GM19452 (cell line): Measurements from ENCODE around the gene LRP1.
"Not testable (repeated sequence)": the region's sequence is repeated elsewhere in the genome, so short reads cannot be mapped to it uniquely, and the experiment has no call there.

Experiments used
- ATAC-seq: cut with Tn5 transposase; IDR thresholded peaks from one replicate; pipeline ENCODE4 v1.9.1; 2021; ENCODE audit not compliant: unreplicated experiment

The LRP1 gene

DNA sequence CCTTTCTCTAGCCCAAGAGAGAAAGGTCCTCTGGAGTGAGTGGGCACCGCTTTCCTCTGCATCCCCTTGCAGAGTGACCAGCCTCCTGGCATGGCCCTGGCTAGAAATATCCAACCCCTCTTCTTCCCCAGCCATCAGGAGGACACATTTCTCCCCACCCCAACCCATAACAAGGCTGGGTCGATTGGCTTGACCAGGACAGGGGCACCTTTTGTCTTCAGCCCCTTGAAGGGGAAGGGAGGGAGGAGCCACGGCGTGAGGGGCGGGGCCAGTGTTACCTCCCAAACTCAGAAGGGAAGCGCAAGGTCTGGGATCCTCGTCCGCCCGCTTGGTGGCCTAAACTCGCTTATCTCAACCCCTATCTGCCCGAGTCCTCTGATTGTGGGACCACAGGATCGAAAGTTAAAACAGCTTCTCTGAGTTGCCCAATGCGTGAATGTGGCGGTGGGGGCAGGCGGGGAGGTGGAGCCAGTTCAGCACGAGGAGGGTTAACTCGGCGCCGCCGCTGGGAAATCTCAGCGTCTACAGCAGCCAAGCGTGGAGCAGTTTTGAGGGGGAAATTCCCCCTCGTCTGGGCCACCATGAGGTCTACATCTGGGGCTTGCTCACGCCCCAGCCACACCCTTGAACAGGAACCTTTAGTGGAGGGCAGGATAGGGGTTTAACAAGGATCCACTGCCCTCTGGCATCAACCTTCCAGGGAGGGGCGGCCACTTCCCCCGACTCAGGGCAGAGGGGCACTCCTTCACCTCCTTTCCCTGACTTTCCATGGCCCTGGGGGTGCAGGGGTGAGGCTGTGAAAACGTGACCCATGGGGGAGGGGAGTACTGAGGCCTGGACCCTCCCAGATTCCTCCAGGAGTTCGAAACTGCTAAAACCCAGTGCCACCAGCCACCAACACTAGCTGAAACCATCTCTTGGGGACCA is 17.9 kb upstream of the LRP1 start:
- ATAC-seq: peak; percentile 58

DNA sequence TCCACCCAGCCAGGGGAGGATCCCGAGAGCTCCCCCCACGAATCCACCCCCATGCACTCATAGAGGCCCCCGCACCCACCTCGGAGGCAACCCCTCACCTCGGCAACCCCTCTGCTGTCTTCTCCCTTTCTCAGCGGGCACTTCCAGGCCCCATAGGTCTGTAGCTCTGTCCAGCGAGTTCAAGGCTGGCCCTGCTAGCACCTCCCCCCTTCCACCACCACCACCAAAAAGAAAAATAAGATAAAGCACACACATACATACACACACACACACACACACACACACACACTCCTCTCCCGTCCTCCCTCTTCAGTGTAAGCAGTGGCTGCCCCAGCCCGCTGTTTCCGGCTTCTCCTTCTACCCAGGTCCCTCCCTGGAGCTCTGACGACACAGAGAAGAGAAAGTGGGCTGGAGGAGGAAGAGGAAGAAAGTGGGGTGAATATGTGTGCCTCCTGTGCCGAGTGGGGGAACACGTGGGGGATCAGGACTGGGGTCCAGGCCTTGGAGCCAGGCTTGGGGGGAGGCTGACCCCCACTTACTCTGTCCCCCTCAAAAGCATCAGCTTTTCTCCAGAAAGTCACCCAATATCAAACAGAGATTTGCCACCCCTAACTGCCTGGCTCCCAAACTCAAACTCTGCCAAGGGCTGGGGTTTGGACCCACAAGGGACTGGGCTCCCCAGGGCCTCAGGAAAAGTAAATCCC is 17.1 kb upstream of the LRP1 start, which contains the start of gene STAT6:
TSS of gene STAT6 (minus strand) at position 332 of the 704 bp plus-strand sequence. CDS start 3,084 bp downstream, outside the sequence.
- peak; percentile 42 for ATAC-seq

DNA sequence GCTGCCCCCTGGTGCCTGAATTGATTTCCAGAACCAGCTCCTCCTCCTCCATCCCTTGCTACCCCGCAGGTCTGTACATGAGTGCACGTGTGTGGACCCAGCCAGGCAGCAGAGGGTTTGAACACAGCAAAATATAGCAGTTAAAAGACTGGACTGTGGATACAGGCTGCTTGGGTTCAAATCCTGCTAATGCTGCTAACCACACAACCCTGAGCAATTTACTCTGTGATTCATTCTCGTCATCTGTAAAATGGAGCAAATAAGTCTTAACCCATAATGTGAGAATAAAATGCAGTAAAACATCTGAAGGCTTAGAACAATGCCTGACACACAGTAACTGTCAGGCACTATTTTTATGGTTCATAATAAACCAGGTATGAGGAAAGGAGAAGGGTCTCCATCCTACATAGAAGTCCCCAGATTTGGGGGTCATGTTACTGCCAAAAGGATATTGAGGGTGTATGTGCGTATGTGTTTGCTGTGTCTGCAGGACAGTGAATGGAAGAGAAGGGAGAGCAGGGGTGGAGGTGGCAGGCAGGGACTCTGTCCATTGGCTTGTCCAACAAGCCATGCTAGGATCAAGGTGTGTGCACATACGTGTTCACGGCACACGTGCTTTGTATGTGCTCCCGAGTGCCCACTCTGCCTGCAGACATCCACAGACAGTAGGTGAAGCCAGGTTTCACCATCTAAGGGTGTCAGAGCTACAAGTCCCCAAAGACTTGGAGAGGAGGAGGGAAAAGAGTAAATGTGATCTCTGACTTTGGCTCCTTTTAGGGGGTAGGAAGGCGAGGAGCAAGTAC is 15.6 kb upstream of the LRP1 start:
- no peak for ATAC-seq

DNA sequence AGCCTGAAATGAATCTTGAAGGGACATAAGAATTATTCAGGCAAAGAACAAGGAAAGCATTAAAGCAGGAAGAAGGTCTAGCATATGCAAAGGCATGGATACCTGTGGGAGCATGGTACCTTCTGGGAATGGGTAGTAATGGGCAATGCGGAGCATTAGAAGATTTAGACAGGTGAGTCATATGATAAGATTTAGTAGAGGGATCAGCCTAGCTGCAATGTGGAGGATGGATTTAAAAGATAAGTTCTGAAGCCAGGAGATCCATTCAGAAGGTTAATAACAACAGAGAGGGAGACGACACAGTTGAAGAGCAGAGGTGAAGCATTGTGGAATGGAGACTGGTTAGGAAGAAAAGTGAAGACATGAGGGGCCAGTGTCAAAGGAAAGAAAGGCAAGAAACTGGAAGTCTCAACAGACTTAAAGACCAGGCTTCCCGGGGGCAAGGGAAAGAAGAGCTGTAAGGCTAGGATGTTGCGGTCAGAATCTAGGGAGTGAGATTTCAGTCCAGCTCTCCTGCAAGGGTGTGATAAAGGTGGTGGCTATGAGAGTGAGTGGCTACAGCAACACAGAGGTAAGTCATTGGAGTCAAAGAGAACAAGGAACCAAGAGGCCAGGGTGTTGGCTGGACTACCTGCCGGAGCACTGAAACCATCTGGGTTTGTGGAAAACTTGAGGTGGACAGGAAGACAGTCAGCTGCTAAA is 11.6 kb upstream of the LRP1 start:
- no peak for ATAC-seq

DNA sequence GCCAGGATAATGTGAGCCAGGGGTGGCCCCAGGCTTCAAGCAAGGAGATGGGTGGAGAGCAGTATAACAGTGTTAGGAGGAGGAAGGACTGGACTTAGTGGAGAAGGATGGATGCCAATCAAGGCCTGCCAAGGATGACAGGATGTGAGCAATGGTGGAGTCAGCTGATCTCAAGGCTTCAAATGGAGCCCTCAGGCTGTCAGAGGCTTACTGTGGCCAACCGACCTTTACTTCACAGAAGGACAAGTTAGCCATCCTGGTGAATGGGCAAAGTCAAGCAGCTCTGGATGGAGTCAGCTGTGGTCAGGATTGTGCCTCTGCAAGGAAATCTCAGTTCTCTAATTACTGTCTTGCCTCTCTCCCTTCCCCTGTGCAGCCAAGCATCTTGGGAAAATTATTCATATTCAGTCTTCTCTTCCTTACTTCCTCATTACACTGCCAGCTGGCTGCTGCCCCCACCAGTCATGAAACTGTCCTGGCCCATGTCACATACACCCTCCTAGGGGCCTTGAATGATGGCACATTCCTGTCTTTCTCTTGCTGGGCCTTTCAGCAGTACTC is 9.5 kb upstream of the LRP1 start:
- ATAC-seq: no peak

DNA sequence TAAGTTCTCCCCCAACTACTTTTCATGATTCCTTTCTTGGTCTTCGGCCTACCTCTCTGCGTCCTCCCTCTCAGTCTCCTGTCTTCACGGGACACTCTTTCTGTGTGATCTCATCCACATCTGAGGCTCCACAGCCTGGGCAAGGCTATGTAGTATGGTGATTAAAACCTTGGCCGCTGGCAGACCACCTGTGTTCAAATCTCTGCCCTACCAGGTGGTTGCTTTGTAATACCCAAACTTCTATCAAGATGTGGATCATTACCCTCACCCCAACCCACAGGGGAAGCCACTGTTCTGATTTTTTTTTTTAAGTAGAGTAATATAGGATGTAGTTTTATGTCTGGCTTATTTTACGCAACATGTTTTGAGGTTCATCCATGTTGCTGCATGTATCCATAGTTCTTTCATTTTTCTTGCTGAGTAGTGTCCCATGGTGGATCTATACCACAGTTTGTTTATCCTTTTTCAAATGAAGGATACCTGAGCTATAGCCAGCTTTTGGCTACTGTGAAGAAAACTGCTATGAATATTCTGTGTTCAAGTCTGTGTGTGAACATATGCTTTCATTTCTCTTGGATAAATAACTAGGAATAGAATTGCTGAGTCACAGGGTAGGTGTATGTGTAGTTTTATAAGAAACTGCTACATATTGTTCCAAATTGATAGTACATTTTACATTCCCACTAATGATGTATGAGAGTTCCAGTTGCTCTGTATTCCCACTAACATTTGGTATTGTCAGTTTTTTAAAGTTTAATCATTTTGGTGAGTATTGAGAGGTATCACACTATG is 8.8 kb upstream of the LRP1 start:
- ATAC-seq: no peak

DNA sequence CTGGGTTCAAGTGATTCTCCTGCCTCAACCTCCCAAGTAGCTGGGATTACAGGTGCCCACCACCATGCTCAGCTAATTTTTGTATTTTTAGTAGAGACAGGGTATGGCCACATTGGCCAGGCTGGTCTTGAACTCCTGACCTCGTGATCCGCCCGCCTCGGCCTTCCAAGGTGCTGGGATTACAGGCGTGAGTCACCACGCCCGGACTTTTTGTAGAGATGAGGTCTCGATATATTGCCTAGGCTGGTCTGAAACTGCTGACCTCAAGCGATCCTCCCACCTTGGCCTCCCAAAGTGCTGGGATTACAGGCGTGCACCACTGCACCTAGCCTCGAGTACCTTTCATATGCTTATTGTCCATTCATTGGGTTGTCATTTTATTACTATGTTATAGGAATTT is 7.6 kb upstream of the LRP1 start:
- not testable (repeated sequence) for ATAC-seq

DNA sequence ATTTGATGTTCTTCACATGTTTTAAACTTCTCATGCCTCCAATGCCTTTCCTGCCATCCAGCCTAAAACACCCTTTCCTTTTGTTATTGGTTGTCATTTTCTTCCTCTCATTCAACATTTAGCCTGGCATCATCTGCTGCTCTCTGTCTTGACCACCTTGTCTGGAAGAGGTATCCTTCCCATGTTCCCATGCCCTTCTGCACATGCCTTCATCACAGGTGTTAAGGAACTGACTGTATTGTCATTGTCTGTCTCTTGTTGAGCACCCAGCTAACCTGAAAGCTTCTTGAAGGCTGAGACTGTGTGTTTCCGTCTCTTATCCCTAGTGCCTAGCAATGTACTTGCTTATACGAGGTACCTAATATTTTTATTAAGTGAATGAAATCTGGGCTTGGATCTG is 4.5 kb upstream of the LRP1 start:
- ATAC-seq: no peak

DNA sequence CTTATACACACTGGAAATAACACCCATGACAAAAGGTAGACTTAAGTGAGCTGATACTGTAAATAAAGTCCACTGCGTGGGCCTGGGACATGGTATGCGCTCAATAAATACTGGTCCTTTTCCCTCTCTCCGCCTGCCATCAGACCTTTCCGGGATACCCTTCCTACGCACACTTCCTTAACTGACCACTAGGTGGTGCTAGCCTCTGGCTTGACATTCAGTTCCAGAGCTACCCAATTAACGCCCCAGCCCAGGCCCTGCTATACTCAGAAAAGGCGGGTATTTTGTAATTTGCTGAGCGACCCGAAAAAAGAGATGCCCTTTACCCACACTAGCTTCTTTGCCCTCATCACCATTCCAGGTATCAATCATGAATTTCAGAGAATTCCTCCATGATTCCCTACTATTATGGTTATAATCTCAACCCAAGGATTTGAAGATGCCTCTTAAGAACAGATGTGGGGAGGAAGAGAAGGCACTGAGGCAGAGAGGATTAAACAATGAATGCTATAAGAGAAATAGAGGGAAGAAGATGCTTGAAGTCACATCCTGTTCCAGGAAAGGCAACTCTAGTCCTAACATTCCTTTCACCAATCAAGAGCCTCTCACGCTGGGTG is 3.9 kb upstream of the LRP1 start:
- ATAC-seq: no peak

DNA sequence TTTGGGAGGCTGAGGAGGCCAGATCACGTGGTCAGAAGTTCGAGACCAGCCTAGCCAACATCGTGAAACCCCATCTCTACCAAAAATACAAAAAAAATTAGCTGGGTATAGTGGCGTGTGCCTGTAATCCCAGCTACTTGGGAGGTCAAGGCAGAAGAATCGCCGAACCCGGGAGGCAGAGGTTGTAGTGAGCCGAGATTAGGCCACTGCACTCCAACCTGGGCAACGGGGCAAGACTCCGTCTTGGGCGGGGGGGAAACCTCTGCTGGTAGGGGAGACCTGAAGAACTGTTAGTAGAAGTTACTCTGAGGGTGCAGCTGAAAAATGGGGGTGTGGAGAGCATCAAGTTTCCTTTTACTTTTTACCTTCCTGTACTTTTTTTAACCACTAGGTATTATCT is 2.2 kb upstream of the LRP1 start:
- no peak for ATAC-seq

DNA sequence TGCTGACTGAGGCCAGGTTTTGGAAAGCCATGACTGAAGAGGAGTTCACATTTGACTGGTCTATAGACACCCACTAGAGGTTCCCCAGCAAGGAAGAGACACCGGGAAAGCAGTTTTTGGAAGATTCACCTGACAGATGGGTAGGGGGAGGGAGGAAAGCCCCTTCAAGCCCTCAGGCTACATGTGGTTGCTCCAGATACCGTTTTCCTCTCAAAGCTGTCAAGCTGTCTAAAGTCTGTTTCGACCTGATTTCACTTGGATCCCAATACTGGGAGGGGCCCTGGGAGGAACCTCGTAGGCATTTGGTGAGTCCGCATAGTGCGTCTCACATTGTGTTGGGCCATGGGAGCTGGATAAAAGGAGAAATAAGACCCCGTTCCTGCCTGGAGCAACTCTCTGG is 1.7 kb upstream of the LRP1 start:
- no peak for ATAC-seq

DNA sequence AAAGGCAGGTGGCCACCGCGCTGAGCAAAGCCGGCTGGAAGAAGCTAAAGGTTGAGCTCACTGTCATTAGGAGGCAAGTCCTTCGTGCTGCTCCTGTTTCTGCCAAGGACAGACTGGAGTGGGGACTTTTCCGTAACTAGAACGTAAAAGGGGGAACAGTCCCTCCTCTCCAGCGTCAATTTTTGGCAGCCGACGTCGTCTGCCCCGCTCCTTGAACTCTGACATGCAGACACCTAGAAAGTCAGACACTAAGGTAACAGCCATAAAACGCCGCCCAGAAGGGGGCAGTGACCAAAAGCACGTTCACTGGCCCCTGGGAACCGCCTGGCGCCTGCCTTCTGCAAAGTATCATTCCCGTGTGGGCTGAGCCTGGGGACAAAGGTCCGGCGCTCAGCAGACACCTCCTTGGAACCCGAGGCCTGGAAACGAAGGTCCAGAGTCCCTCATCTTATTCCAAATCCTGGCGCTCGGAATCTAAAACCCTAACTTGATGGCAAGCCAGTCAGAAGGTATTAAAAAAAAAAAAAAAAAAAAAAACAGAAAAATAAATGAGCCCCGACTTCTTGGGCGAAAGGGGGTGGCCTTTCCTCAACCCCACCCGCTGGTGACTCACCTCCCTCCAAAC is 1.1 kb upstream of the LRP1 start:
- ATAC-seq: no peak

DNA sequence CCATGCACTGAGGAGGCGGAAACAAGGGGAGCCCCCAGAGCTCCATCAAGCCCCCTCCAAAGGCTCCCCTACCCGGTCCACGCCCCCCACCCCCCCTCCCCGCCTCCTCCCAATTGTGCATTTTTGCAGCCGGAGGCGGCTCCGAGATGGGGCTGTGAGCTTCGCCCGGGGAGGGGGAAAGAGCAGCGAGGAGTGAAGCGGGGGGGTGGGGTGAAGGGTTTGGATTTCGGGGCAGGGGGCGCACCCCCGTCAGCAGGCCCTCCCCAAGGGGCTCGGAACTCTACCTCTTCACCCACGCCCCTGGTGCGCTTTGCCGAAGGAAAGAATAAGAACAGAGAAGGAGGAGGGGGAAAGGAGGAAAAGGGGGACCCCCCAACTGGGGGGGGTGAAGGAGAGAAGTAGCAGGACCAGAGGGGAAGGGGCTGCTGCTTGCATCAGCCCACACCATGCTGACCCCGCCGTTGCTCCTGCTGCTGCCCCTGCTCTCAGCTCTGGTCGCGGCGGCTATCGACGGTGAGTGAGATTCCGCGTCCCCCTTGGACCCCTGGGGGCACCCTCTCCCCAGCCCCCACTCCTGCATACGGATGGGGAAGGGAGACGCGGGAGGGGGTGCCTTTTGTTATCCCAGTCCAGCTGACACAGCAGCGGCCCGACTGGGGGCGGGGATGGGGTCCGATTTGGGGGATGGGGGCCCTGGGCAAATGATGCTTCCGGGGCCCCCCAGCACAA is 400 bp downstream of the LRP1 start:
- ATAC-seq: no peak

DNA sequence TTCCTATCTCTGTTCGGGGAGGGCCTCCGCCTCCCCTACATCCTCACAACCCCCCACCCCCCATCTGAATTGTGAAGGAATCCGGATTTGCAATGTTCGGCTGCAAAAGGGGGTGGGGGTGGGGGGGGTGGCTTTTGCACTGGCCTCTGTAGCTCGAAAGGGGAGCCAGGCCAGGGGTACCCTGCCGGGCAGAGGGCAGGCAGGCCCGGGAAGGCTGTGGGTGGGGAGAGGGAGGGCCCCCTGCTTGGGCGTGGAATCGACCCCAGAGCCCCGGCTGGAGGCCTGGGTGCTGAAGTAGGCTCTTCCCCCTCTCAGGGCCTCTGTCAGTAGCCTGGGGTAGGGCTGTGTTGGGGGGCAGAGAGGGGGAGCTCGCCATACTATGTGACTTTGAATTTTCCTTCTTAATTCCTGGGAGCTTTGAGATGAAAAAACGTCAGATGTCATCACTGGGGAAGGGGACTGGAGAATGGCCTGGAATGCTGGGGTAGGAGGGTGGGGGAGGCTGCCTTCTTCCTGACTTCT is 1.1 kb downstream of the LRP1 start:
- no peak for ATAC-seq

DNA sequence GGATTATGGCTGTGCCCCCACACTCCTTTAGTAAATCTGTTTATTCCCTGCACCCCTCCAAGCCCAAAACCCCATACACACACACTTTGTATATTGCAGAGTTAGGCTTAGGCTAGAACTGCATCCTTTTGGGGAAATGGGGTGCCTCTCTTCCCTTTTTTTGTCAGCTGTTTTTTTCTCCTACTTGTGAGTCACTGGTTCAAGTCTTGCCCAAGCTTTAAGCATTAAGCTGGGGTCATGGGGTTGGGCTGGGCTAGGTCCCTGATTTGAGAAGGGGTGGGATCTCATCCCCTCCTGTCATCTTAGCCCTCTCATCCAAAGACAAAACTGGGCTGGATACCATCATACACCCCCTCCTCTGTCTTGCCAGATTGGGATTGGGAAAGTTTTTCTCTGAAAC is 1.6 kb downstream of the LRP1 start:
- ATAC-seq: no peak

DNA sequence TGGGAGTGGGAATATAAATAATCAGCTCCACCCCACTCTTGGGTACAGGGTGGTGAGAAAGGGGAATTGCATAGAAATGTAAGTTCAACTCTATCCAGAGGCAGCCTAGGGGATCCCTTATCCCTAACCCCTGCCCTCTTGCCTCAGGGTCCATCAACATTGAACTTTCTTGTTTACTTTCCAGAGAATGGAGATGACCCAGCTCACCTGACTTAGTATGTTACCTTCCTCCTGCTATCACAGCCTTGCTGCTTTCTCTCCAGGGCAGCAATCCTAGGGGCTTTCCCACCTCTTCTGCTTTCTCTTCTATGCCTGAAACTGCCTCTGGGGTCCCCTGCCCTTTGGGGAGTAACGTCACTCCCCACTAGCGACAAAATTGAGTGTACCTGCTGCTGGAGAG is 2.7 kb downstream of the LRP1 start:
- ATAC-seq: no peak

DNA sequence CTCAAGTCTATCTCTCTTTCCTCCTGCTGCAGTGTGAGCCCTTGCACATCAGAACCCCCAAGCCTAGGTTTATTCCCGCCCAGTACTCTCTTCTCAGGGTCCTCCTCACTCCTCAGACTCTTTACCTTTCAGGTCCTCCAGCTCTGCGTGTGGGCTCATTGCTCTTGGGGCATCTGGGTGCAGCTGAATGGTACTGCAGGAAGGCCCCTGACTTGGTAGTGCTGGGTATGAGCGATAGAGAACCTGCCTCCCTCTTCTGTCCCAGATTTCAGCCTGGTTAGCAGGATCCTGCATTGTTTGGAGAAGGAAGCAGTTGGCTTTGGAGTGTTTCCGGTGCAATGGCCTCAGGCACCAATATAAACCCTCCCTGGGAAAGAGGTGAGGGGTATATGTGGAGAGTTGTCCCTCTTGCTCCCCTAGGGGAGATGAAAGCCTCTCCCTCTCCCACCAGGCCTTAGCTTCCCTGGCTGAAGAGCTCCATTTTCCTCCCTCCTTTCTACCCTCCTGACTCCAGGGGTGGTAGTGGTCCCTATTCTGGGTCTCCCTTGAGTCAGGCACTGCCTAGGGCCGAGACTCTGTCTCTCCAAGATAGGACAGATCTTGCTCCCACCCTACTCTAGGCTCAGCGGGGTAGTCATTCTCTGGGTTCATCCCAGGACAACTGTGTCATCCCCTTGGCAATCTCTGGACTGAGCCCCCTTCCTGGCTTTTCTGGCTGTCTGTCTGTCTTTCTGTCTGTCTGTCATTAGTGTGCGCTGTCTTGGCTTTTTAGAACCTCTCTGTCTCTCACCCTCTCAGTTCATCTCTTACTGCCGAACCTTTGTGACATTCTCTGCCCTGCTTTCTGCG is 3.8 kb downstream of the LRP1 start:
- no peak for ATAC-seq
